ENCODE results near the gene RBM47. TPM values are rescaled to one million over a fixed set of nuclear protein-coding genes. Genes with fewer than 3 reads are reported as not detected.
"Not testable (repeated sequence)": the region's sequence is repeated elsewhere in the genome, so short reads cannot be mapped to it uniquely, and the experiment has no call there.

RBM47 gene
- total RNA-seq, 1 experiment from 2014 or later: 7.0 TPM

GRCh38 chr4:40446261-40446750, 183.4 kb downstream of the RBM47 start:
- DNase-seq (ENCODE audit: low read depth): not testable (repeated sequence)

GRCh38 chr4:40445671-40446070, 184.0 kb downstream of the RBM47 start:
- no peak for DNase-seq (ENCODE audit: low read depth)

- DNase-seq (ENCODE audit: low read depth): no peak
These were observed 188.2 kb downstream of the RBM47 start for GRCh38 chr4:40441430-40441829.

- DNase-seq (ENCODE audit: low read depth): no peak
These were observed 190.1 kb downstream of the RBM47 start for GRCh38 chr4:40439519-40439918.

- DNase-seq (ENCODE audit: low read depth): no peak
These were observed 191.2 kb downstream of the RBM47 start for GRCh38 chr4:40438384-40439026.

GRCh38 chr4:40437741-40438383, 191.8 kb downstream of the RBM47 start:
- no peak for DNase-seq (ENCODE audit: low read depth)

GRCh38 chr4:40435306-40435705, 194.4 kb downstream of the RBM47 start:
- not testable (repeated sequence) for DNase-seq (ENCODE audit: low read depth)

- DNase-seq (ENCODE audit: low read depth): no peak
These were observed 195.5 kb downstream of the RBM47 start for GRCh38 chr4:40434126-40434687.

GRCh38 chr4:40432504-40432903, 197.2 kb downstream of the RBM47 start:
- DNase-seq (ENCODE audit: low read depth): no peak

- not testable (repeated sequence) for DNase-seq (ENCODE audit: low read depth)
These were observed 201.8 kb downstream of the RBM47 start for GRCh38 chr4:40427871-40428270.

GRCh38 chr4:40427128-40427527, 202.5 kb downstream of the RBM47 start:
- DNase-seq (ENCODE audit: low read depth): no peak

GRCh38 chr4:40425799-40426574, 203.7 kb downstream of the RBM47 start:
- DNase-seq (ENCODE audit: low read depth): no peak

GRCh38 chr4:40423735-40424134, 205.9 kb downstream of the RBM47 start:
- DNase-seq (ENCODE audit: low read depth): peak; percentile 24

- no peak for DNase-seq (ENCODE audit: low read depth)
These were observed 207.6 kb downstream of the RBM47 start for GRCh38 chr4:40421839-40422708.

GRCh38 chr4:40419231-40419912, 210.3 kb downstream of the RBM47 start:
- no peak for DNase-seq (ENCODE audit: low read depth)

- DNase-seq (ENCODE audit: low read depth): no peak
These were observed 211.0 kb downstream of the RBM47 start for GRCh38 chr4:40418430-40419230.

GRCh38 chr4:40417941-40418340, 211.7 kb downstream of the RBM47 start:
- no peak for DNase-seq (ENCODE audit: low read depth)

GRCh38 chr4:40414673-40415072, 215.0 kb downstream of the RBM47 start:
- DNase-seq (ENCODE audit: low read depth): no peak

GRCh38 chr4:40412866-40413795, 216.5 kb downstream of the RBM47 start:
- DNase-seq (ENCODE audit: low read depth): no peak

All from RPMI7951 (cell line).